ENCODE data around the gene RCCD1. TPM values are rescaled to one million over a fixed set of nuclear protein-coding genes. Genes with fewer than 3 reads are reported as not detected.

Gene RCCD1
- total RNA-seq, 1 donor from 2014 or later: 32.7 TPM

DNA sequence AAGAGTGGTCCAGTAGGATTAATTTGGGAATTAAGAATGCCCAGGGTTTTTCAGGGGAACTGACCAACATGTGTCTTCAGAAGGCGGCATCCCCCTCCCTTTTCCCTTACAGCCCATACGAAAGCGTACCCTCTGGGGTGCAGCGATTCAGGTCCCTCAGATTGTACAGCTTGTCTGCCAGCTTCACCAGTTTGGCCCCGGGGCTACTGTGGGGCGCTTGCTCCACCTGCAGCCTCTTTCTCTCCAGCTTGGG, 23.2 kb upstream of the RCCD1 start:
- TF ChIP-seq CTCF (conservative IDR thresholded peaks at IDR 0.05; ENCODE audit: low read depth, low read length): no peak
- no peak for DNase-seq (ENCODE audit: low read depth)
- H3K4me3 ChIP-seq (ENCODE audit: low read depth, low read length): peak overlapping the region; percentile 81

- no peak for DNase-seq (ENCODE audit: low read depth)
Measured at GRCh38 chr15:90931828-90932659, 22.6 kb upstream of the RCCD1 start, which contains the start of gene HDDC3. TSS of gene HDDC3 (minus strand) at chr15:90932549. CDS start at chr15:90932540, 9 bp downstream.

DNA sequence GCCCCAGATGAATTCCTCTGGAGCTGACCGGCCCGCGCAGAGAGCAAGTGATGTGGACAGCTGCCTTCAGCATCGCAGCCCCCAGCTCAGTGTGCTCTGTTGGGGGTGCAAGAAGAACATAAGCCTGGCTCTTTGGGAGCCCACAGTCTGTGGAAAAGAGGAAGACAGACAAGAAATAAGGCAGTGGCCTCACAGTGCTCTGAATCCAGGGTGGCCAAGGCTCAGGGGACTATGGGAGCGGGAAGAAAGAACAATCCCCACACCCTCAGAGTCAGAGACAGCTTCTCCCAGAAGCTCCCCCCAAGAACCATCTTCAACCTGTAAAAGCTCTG, 22.1 kb upstream of the RCCD1 start:
- peak overlapping the region; percentile 81 for H3K4me3 ChIP-seq (ENCODE audit: low read depth, low read length)
- DNase-seq (ENCODE audit: low read depth): no peak
- TF ChIP-seq CTCF (conservative IDR thresholded peaks at IDR 0.05; ENCODE audit: low read depth, low read length): no peak

More at GRCh38 chr15:90931828-90932659, 22.6 kb upstream of the RCCD1 start, which contains the start of gene HDDC3:
- peak within 1 kb of the TSS; percentile 81 for H3K4me3 ChIP-seq (ENCODE audit: low read depth, low read length)
- TF ChIP-seq CTCF (conservative IDR thresholded peaks at IDR 0.05; ENCODE audit: low read depth, low read length): peak; percentile 84

GRCh38 chr15:90933301-90933700, 21.4 kb upstream of the RCCD1 start:
- no peak overlapping the region for H3K4me3 ChIP-seq (ENCODE audit: low read depth, low read length)
- no peak for TF ChIP-seq CTCF (conservative IDR thresholded peaks at IDR 0.05; ENCODE audit: low read depth, low read length)
- no peak for DNase-seq (ENCODE audit: low read depth)

DNA sequence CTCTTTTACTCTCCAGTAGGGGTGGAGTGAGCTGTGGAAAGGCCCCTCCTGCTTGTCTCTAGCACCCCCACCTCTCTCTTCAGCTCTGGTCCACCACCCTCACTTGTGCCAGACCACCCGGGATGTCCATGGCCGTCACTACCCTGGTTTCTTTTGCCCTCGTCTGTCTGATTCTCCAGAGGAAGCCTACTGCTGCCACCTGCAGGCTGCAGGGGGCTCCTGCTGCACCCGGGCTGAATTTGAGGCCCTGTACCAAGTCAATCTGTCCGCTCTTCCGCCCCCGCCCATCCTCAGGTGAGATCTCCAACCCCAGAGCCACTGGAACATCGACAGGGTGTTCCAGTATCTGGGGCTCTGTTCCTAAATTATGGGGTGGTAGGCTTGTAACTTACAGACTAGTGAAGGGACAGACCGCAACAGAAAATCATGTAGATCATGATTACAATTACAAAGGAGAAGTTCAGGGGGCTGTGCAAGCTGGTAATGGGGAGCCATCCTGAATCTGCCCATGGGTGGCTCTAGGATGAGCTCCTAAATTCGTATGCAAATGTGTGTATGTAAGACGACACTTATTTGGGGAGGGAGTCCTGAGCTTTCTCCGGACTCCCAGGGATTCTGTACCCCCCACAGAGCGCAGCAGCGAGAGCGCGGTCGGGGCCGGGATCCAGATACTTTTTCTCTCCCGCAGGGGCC, 20.3 kb upstream of the RCCD1 start:
- peak overlapping the region; percentile 87 for H3K4me3 ChIP-seq (ENCODE audit: low read depth, low read length)
- peak; percentile 91 for TF ChIP-seq CTCF (conservative IDR thresholded peaks at IDR 0.05; ENCODE audit: low read depth, low read length)
- no peak for DNase-seq (ENCODE audit: low read depth)

DNA sequence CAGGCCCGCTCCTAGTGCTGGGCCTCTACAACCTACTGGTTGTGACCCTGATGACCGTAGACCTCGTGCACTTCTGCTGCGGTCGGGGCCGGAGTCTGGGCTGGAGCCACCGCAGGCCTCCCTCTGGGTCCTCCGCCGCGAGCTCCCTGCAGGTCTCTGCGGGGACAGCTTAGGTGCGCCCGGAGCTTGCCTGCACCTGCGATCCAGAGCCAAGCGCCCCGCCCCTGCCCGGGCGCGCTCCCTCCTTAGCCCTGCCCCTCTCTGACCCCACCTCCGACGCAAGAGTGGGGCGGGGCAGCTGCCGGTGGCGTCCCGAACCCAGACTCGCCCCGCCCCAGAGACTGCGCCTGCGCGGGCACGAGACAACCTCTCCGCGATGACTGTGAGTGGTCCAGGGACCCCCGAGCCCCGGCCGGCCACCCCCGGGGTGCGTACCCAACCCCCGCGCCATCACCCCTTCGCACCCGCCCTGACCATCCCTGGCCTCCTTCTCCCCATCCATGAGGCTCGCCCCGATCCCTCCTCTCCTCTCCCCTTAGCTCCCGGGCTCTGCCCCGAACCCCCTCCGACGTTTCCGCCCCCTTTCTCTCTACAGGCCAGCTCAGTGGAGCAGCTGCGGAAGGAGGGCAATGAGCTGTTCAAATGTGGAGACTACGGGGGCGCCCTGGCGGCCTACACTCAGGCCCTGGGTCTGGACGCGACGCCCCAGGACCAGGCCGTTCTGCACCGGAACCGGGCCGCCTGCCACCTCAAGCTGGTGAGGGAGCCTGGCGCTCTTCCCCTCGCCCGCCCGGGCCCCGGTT, 19.5 kb upstream of the RCCD1 start, which contains the start of gene UNC45A:
UNC45A (plus strand) TSS at position 337 of the 803 bp plus-strand sequence; CDS start at position 377, 40 bp downstream.
- H3K4me3 ChIP-seq (ENCODE audit: low read depth, low read length): peak within 1 kb of the TSS; percentile 87
- peak; percentile 6 for TF ChIP-seq CTCF (conservative IDR thresholded peaks at IDR 0.05; ENCODE audit: low read depth, low read length)
- DNase-seq (ENCODE audit: low read depth): no peak

All from epithelial cell of proximal tubule (primary cell).